Neural progenitor cell (in vitro differentiated cells): ENCODE measurements around the gene PEAR1.

Source experiments
- EZH2 ChIP-seq: fragments of 200-600 bp; sonication (generic); IDR thresholded peaks from 2 replicates; pipeline ENCODE4 v1.6.1; 2017; ENCODE audit warnings: antibody characterized with exemption, mild to moderate bottlenecking, moderate library complexity
- EZH2phosphoT487 ChIP-seq: fragments of 200-600 bp; sonication (generic); IDR thresholded peaks from 2 replicates; pipeline ENCODE4 v1.6.1; 2017; ENCODE audit warnings: antibody characterized with exemption
- TF ChIP-seq, protein P1 (sequence below): fragments of 200-600 bp; sonication (generic); IDR thresholded peaks from 2 replicates; pipeline ENCODE4 v1.5.1; 2017; ENCODE audit warnings: antibody characterized with exemption, mild to moderate bottlenecking

DNA sequence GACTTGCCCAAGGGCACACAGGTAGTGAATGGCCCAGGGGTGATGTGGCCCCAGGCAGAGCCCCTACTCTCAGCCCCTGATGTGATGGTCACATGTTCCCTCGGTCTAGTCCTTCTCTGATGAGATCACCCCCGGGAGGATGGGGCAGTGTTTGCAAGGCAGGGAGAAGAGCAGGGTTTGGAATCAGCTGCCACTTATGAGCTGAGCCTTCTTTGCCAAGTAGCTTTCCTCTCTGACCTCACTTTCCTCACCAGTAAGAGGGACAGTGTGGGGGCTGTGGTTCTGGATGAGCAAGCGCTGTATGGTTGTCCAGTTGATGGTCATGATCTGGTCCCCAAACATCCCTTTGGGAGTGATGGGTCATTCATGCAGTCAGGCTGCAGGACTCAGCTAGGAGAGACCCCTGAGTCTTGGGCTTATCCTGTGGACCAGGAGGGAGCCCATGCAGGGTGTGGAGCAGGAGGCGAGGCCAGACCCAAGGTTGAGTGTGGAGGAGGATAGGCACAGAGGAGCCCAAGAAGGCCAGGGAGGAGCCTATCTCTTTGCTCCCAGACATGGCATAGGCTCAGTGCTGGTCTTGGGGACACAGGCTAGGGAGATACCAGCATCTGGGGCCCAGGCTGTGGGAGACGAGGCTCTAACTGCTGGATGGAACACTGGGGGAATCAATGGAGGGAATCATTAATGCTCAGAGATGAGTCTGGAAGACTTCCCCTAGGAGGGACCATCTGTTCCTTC, 15.9 kb upstream of the PEAR1 start:
- TF ChIP-seq, protein P1, sequence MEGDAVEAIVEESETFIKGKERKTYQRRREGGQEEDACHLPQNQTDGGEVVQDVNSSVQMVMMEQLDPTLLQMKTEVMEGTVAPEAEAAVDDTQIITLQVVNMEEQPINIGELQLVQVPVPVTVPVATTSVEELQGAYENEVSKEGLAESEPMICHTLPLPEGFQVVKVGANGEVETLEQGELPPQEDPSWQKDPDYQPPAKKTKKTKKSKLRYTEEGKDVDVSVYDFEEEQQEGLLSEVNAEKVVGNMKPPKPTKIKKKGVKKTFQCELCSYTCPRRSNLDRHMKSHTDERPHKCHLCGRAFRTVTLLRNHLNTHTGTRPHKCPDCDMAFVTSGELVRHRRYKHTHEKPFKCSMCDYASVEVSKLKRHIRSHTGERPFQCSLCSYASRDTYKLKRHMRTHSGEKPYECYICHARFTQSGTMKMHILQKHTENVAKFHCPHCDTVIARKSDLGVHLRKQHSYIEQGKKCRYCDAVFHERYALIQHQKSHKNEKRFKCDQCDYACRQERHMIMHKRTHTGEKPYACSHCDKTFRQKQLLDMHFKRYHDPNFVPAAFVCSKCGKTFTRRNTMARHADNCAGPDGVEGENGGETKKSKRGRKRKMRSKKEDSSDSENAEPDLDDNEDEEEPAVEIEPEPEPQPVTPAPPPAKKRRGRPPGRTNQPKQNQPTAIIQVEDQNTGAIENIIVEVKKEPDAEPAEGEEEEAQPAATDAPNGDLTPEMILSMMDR: no peak
- TF ChIP-seq EZH2 (no peak), EZH2phosphoT487 (no peak)
